Activated CD8-positive, alpha-beta memory T cell treated with anti-CD3 and anti-CD28 coated beads, Interleukin-2, amount 10 ng/mL, durations not matched to agents 7 days and 5 days (primary cell): ENCODE measurements around the gene CYB561D1. TPM values are rescaled to one million over a fixed set of nuclear protein-coding genes. Genes with fewer than 3 reads are reported as not detected.
"Not testable (repeated sequence)": the region's sequence is repeated elsewhere in the genome, so short reads cannot be mapped to it uniquely, and the experiment has no call there.

ENCODE experiments used
- ATAC-seq: fragments of 150-1000 bp; cut with Tn5 transposase; one replicate; pipeline ENCODE4 v1.10.0; 2021; ENCODE audit warnings: moderate library complexity
- CTCF ChIA-PET: fragments of 350-600 bp; sonication (Branson Sonifier 250); formaldehyde crosslinking; loops from one replicate; lab custom pipeline; 2021; ENCODE audit warnings: antibody characterized with exemption; lab: Charles Lee
- DNase-seq: peaks from one replicate; pipeline ENCODE4 v3.0.0-alpha.2; 2020
- H3K27ac Mint-ChIP-seq: one replicate; pipeline ENCODE4 v1.8.0; 2021; ENCODE audit warnings: mild to moderate bottlenecking, mixed read lengths
- H3K27me3 Mint-ChIP-seq: one replicate; pipeline ENCODE4 v1.8.0; 2021; ENCODE audit warnings: mixed read lengths
- H3K36me3 Mint-ChIP-seq: one replicate; pipeline ENCODE4 v1.8.0; 2021; ENCODE audit warnings: mild to moderate bottlenecking, mixed read lengths
- H3K4me1 Mint-ChIP-seq: one replicate; pipeline ENCODE4 v1.8.0; 2021; ENCODE audit warnings: mixed read lengths
- H3K4me3 Mint-ChIP-seq: one replicate; pipeline ENCODE4 v1.8.0; 2021; ENCODE audit warnings: mild to moderate bottlenecking, moderate library complexity, mixed read lengths
- H3K9me3 Mint-ChIP-seq: one replicate; pipeline ENCODE4 v1.8.0; 2022; ENCODE audit warnings: low read depth, mixed read lengths
- total RNA-seq, 2 experiments: library from RNA; stranded (reverse); gene quantifications; one replicate each; pipeline ENCODE4 v1.2.3, GENCODE V29; 2021

The CYB561D1 gene
- total RNA-seq, 2 experiments from 2014 or later, result 11.0 to 15.0 TPM

GRCh38 chr1:109472779-109473178, 21.1 kb upstream of the CYB561D1 start:
- Mint-ChIP-seq H3K27me3 (peaks cover 61% of the 10 kb centered on the region), H3K36me3 (no peaks in the 10 kb centered on the region), H3K9me3 (no peaks in the 10 kb centered on the region), H3K4me3 (no peak overlapping the region), H3K4me1 (peaks cover 1% of the 10 kb centered on the region), H3K27ac (no peak overlapping the region)
- CTCF ChIA-PET, result no interaction called here
- ATAC-seq, result no peak
- peak; percentile 21 for DNase-seq

GRCh38 chr1:109473284-109474057, 20.4 kb upstream of the CYB561D1 start:
- H3K9me3 Mint-ChIP-seq, H3K4me3 Mint-ChIP-seq, H3K4me1 Mint-ChIP-seq, H3K36me3 Mint-ChIP-seq, ATAC-seq, H3K27ac Mint-ChIP-seq: not testable (repeated sequence)
- DNase-seq, result peak; percentile 25
- H3K27me3 Mint-ChIP-seq, result peaks cover 54% of the 10 kb centered on the region
- CTCF ChIA-PET, result interaction anchor here (1.3 kb wide), 1 partner anchor 20 kb away, joined by 4 read pairs; the partner anchor contains the start of gene CYB561D1

DNA sequence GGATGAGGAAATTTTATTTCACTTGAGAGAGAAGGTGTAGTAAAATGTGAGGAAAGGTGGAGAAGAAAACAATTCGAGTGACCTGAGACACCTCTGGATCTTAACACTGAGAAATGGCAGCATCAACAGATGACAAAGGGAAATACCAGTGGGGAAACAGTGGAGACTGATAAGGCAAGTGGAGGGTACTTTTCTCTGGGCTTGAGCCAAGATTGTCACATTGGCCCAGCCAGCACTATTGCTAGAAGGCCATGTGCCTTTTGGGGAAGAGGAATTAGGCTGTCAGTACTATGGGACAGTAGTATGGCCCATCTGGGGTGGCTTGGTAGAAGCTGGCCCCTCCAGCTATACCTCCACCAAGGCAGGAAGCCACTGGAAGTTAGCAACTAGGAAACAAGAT, 19.2 kb upstream of the CYB561D1 start:
- no peak overlapping the region for H3K27ac Mint-ChIP-seq
- ATAC-seq, result no peak
- H3K9me3 Mint-ChIP-seq, result no peaks in the 10 kb centered on the region
- peaks cover 6% of the 10 kb centered on the region for H3K4me1 Mint-ChIP-seq
- H3K27me3 Mint-ChIP-seq, result peaks cover 48% of the 10 kb centered on the region
- H3K4me3 Mint-ChIP-seq, result no peak overlapping the region
- no peaks in the 10 kb centered on the region for H3K36me3 Mint-ChIP-seq
- CTCF ChIA-PET, result interaction anchor here (1.3 kb wide), 1 partner anchor 19 kb away, joined by 4 read pairs; the partner anchor contains the start of gene CYB561D1
- peak; percentile 3 for DNase-seq

DNA sequence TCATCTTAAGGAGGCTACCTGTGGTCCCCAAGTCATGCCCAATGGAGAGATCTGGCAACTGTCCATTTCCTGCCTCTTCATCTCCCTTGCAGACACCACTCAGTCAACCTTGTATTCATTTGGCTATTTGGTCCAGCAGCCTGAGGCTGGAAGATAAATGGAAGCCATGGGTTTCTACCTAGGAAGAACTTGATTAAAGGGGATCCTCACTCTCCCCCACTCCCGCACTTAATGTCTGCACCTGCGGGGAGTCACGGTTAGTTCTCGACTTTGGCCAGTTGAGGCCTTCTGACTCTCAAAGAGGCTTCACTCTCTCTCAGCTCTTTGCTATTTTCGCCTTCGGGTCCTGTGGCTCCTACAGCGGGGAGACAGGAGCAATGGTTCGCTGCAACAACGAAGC, 18.6 kb upstream of the CYB561D1 start:
- no peak overlapping the region for H3K4me3 Mint-ChIP-seq
- no peaks in the 10 kb centered on the region for H3K9me3 Mint-ChIP-seq
- H3K27ac Mint-ChIP-seq, result no peak overlapping the region
- no peaks in the 10 kb centered on the region for H3K36me3 Mint-ChIP-seq
- ATAC-seq, result no peak
- peaks cover 43% of the 10 kb centered on the region for H3K27me3 Mint-ChIP-seq
- peak; percentile 31 for DNase-seq
- H3K4me1 Mint-ChIP-seq, result peaks cover 6% of the 10 kb centered on the region
- CTCF ChIA-PET, result no interaction called here

- Mint-ChIP-seq H3K4me3 (no peak overlapping the region), H3K27ac (no peak overlapping the region), H3K9me3 (no peaks in the 10 kb centered on the region), H3K4me1 (peaks cover 6% of the 10 kb centered on the region), H3K36me3 (no peaks in the 10 kb centered on the region), H3K27me3 (peaks cover 38% of the 10 kb centered on the region)
- CTCF ChIA-PET, result no interaction called here
- DNase-seq, result peak; percentile 30
- no peak for ATAC-seq
Observed at GRCh38 chr1:109476825-109477224, 17.1 kb upstream of the CYB561D1 start.

- ATAC-seq (peak; percentile 62), DNase-seq (peak; percentile 42)
- Mint-ChIP-seq H3K27me3 (peaks cover 32% of the 10 kb centered on the region), H3K9me3 (no peaks in the 10 kb centered on the region), H3K4me3 (no peak overlapping the region), H3K36me3 (no peaks in the 10 kb centered on the region), H3K4me1 (peaks cover 13% of the 10 kb centered on the region), H3K27ac (no peak overlapping the region)
- CTCF ChIA-PET, result interaction anchor here (1.3 to 43.7 kb wide), 3 partner anchors 12 to 52 kb away, joined by 3 to 1550 read pairs (median 4); partner anchors contain the start of genes AMIGO1, GPR61 and PSMA5
Observed at GRCh38 chr1:109477821-109478220, 16.1 kb upstream of the CYB561D1 start.

GRCh38 chr1:109478806-109479205, 15.1 kb upstream of the CYB561D1 start:
- H3K36me3 Mint-ChIP-seq, result no peaks in the 10 kb centered on the region
- peaks cover 20% of the 10 kb centered on the region for H3K4me1 Mint-ChIP-seq
- peaks cover 26% of the 10 kb centered on the region for H3K27me3 Mint-ChIP-seq
- H3K9me3 Mint-ChIP-seq, result no peaks in the 10 kb centered on the region
- CTCF ChIA-PET, result interaction anchor here (1.3 to 43.7 kb wide), 4 partner anchors 12 to 53 kb away, joined by 3 to 1550 read pairs (median 6); partner anchors contain the start of genes AMIGO1, GPR61 and PSMA5
- no peak overlapping the region for H3K4me3 Mint-ChIP-seq
- H3K27ac Mint-ChIP-seq, result no peak overlapping the region
- peak; percentile 62 for DNase-seq
- ATAC-seq, result no peak

- Mint-ChIP-seq H3K9me3 (no peaks in the 10 kb centered on the region), H3K36me3 (no peaks in the 10 kb centered on the region), H3K4me1 (peaks cover 23% of the 10 kb centered on the region), H3K27me3 (peaks cover 23% of the 10 kb centered on the region), H3K27ac (no peak overlapping the region), H3K4me3 (no peak overlapping the region)
- DNase-seq (no peak), ATAC-seq (no peak)
- CTCF ChIA-PET, result interaction anchor here (1.4 to 43.7 kb wide), 5 partner anchors 11 to 53 kb away, joined by 3 to 1550 read pairs (median 5); partner anchors contain the start of genes AMIGO1, GPR61 and PSMA5
Observed at GRCh38 chr1:109479311-109479710, 14.6 kb upstream of the CYB561D1 start.

- H3K9me3 Mint-ChIP-seq, result no peaks in the 10 kb centered on the region
- H3K27ac Mint-ChIP-seq, result no peak overlapping the region
- H3K4me1 Mint-ChIP-seq, result peaks cover 29% of the 10 kb centered on the region
- no peak overlapping the region for H3K4me3 Mint-ChIP-seq
- peaks cover 23% of the 10 kb centered on the region for H3K27me3 Mint-ChIP-seq
- no peak for DNase-seq
- CTCF ChIA-PET, result interaction anchor here (1.4 to 43.7 kb wide), 4 partner anchors 11 to 40 kb away, joined by 3 to 1550 read pairs (median 7); partner anchors contain the start of genes AMIGO1 and GPR61
- H3K36me3 Mint-ChIP-seq, result no peaks in the 10 kb centered on the region
- ATAC-seq, result no peak
Observed at GRCh38 chr1:109479901-109480300, 14.0 kb upstream of the CYB561D1 start.

GRCh38 chr1:109481646-109482045, 12.2 kb upstream of the CYB561D1 start:
- ATAC-seq, result no peak
- Mint-ChIP-seq H3K4me1 (peaks cover 39% of the 10 kb centered on the region), H3K36me3 (no peaks in the 10 kb centered on the region), H3K4me3 (no peak overlapping the region), H3K9me3 (no peaks in the 10 kb centered on the region), H3K27me3 (peaks cover 11% of the 10 kb centered on the region), H3K27ac (no peak overlapping the region)
- DNase-seq, result no peak
- CTCF ChIA-PET, result interaction anchor here (1.4 to 43.7 kb wide), 4 partner anchors 12 to 204 kb away, joined by 3 to 1550 read pairs (median 22); partner anchors contain the start of genes AMIGO1, CYB561D1 and GPR61

- Mint-ChIP-seq H3K4me1 (peaks cover 40% of the 10 kb centered on the region), H3K27me3 (peaks cover 11% of the 10 kb centered on the region), H3K36me3 (no peaks in the 10 kb centered on the region), H3K27ac (no peak overlapping the region), H3K4me3 (peak overlapping the region; percentile 4), H3K9me3 (no peaks in the 10 kb centered on the region)
- ATAC-seq (no peak), DNase-seq (no peak)
- CTCF ChIA-PET, result interaction anchor here (1.4 to 43.7 kb wide), 5 partner anchors 11 to 205 kb away, joined by 3 to 1550 read pairs (median 7); partner anchors contain the start of genes AMIGO1, CYB561D1 and GPR61
Observed at GRCh38 chr1:109482242-109482641, 11.7 kb upstream of the CYB561D1 start.

DNA sequence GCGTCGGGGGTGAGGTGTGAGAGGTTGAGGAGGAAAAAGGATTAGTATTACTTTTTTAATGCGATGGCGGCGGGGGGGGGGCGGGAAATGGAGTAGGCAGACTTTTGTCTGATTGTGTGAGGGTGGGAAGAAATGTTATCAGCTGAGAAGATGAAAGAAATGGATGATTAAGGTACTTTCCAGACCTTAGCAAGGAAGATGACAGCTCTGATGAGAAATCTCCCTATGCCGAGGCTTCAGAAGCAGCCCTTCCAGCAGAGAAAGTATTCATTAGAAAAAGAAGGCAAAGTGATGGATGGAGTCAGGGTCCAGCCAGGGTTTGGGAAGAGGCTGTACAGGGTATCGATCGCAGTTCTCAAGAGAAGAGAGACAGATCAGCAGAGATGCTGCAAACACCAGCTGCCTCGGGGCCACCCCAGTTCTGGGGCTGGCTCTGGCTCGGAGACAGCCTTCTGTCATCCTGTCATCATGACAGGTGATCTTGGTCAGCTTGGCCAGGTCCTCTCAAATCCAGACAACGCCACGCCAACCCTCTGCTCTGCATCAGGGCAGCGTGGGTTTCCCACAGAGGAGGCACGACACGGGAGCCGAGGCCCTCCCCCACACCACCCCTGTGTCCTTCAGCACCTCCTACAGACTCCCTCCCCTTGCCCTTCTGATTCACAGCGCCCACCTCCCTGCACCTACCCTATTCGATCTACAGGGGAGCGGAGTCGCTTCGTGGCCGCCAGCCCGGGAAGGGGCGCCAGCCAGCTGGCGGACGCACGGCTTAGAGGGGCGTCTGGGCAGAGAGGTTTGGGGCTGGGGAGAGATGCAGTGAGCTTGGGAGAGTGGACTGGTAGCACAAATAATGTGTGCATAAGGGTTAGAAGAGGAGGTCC, 10.9 kb upstream of the CYB561D1 start:
- H3K36me3 Mint-ChIP-seq, result no peaks in the 10 kb centered on the region
- no peaks in the 10 kb centered on the region for H3K9me3 Mint-ChIP-seq
- peak overlapping the region; percentile 78 for H3K27ac Mint-ChIP-seq
- peaks cover 38% of the 10 kb centered on the region for H3K4me1 Mint-ChIP-seq
- H3K27me3 Mint-ChIP-seq, result peaks cover 11% of the 10 kb centered on the region
- ATAC-seq, result peak; percentile 52
- peak overlapping the region; percentile 93 for H3K4me3 Mint-ChIP-seq
- DNase-seq, result peak; percentile 67
- CTCF ChIA-PET, result interaction anchor here (0.8 to 43.7 kb wide), 11 partner anchors 10 to 383 kb away, joined by 3 to 1550 read pairs (median 6); partner anchors contain the start of genes AMIGO1, CYB561D1, GNAI3 and GPR61
